Measurements from ENCODE around the gene MRPL3. TPM values are rescaled to one million over a fixed set of nuclear protein-coding genes. Genes with fewer than 3 reads are reported as not detected.

Gene MRPL3
- total RNA-seq = 10 to 100 TPM; 46.9 to 52.1 (median 48.3) TPM
- polyA plus RNA-seq = 60.3 TPM
- long read RNA-seq, donor 1, transcript MRPL3-201 (10 exons, 1,706 nt) = major isoform, 77 of 85 reads
- long read RNA-seq, donor 1, partial matches to known transcripts = 0 of 85 reads
- long read RNA-seq, donor 1, other reads (novel, unspliced or antisense) = 5 of 85 reads
- long read RNA-seq, donor 2, transcript MRPL3-201 (10 exons, 1,706 nt) = major isoform, 44 of 44 reads
- long read RNA-seq, donor 2, partial matches to known transcripts = 0 of 44 reads
- long read RNA-seq, donor 2, other reads (novel, unspliced or antisense) = 0 of 44 reads
- long read RNA-seq, donor 3, transcript MRPL3-201 (10 exons, 1,706 nt) = major isoform, 173 of 193 reads
- long read RNA-seq, donor 3, partial matches to known transcripts = 12 of 193 reads
- long read RNA-seq, donor 3, other reads (novel, unspliced or antisense) = 8 of 193 reads
- long read RNA-seq, donor 4, transcript MRPL3-201 (10 exons, 1,706 nt) = major isoform, 40 of 41 reads
- long read RNA-seq, donor 4, partial matches to known transcripts = 1 of 41 reads
- long read RNA-seq, donor 4, other reads (novel, unspliced or antisense) = 0 of 41 reads

GRCh38 chr3:131502530-131503319 is at the start of gene MRPL3:
Gene MRPL3, minus strand, starts transcription at chr3:131502971. Its CDS starts 150 bp downstream, at chr3:131502821.
- Histone ChIP-seq H3K9me3 (ENCODE audit: control insufficient read depth, low read length) (no peaks in the 10 kb centered on the region), H3K4me3 (ENCODE audit: low read length) (peak within 1 kb of the TSS; percentile 66), H3K27me3 (ENCODE audit: control insufficient read depth, insufficient read depth) (no peaks in the 10 kb centered on the region), H3K4me1 (ENCODE audit: control insufficient read depth, insufficient read depth, low read length) (no peaks in the 10 kb centered on the region), H3K27ac (ENCODE audit: low read length) (peak within 1 kb of the TSS; percentile 61)
- intact Hi-C loops (cut with DNase I) = loop anchor here in 1 of 4 donors (10.0 kb wide), 1 partner anchor 118 kb away; the partner anchor contains the start of gene NUDT16
- peak; percentile 90 to 94 (median 93) for DNase-seq
- peak; percentile 97 for ATAC-seq
- 2% methylated on average over 47 of the region's 47 CpGs for WGBS

DNA sequence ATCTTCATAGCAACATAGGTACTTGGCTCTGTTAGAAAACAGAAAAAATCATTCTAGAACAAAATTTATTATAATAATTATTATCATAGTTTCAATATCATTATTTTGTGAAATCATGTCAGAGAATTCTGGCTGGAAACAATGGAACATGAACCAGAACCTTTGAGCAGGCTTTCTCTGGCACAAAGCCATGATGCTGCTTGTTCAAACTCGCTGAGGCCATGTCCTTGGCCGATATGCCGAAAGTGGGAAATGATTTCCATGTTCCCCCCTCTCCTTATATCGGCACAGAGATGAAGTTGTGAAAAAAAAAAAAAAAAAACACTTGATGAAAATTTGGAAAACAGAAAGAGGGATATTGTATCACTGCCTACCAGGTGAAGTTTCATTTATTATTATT is 49.0 kb upstream of the MRPL3 start:
- ATAC-seq = no peak
- no peaks in the 10 kb centered on the region for H3K4me1 ChIP-seq (ENCODE audit: control insufficient read depth, insufficient read depth, low read length)
- DNase-seq = no peak
- no peak overlapping the region for H3K4me3 ChIP-seq (ENCODE audit: low read length)
- intact Hi-C loops (cut with DNase I) = no loop called here
- H3K9me3 ChIP-seq (ENCODE audit: control insufficient read depth, low read length) = no peaks in the 10 kb centered on the region
- no peaks in the 10 kb centered on the region for H3K27me3 ChIP-seq (ENCODE audit: control insufficient read depth, insufficient read depth)
- H3K27ac ChIP-seq (ENCODE audit: low read length) = no peak overlapping the region
- 57% methylated on average over 4 of the region's 4 CpGs for WGBS

- Histone ChIP-seq H3K9me3 (ENCODE audit: control insufficient read depth, low read length) (no peaks in the 10 kb centered on the region), H3K4me3 (ENCODE audit: low read length) (no peak overlapping the region), H3K4me1 (ENCODE audit: control insufficient read depth, insufficient read depth, low read length) (no peaks in the 10 kb centered on the region), H3K27ac (ENCODE audit: low read length) (no peak overlapping the region), H3K27me3 (ENCODE audit: control insufficient read depth, insufficient read depth) (no peaks in the 10 kb centered on the region)
- intact Hi-C loops (cut with DNase I) = no loop called here
- DNase-seq = no peak
- ATAC-seq = no peak
- 63% methylated on average over 4 of the region's 4 CpGs for whole genome bisulfite sequencing
Observed at GRCh38 chr3:131550562-131551465, 48.0 kb upstream of the MRPL3 start.

GRCh38 chr3:131549340-131549739 is 46.6 kb upstream of the MRPL3 start:
- Histone ChIP-seq H3K27ac (ENCODE audit: low read length) (no peak overlapping the region), H3K9me3 (ENCODE audit: control insufficient read depth, low read length) (no peaks in the 10 kb centered on the region), H3K4me1 (ENCODE audit: control insufficient read depth, insufficient read depth, low read length) (no peaks in the 10 kb centered on the region), H3K4me3 (ENCODE audit: low read length) (no peak overlapping the region), H3K27me3 (ENCODE audit: control insufficient read depth, insufficient read depth) (no peaks in the 10 kb centered on the region)
- 90% methylated on average over 1 of the region's 1 CpG for WGBS
- intact Hi-C loops (cut with DNase I) = no loop called here
- ATAC-seq (no peak), DNase-seq (no peak)

DNA sequence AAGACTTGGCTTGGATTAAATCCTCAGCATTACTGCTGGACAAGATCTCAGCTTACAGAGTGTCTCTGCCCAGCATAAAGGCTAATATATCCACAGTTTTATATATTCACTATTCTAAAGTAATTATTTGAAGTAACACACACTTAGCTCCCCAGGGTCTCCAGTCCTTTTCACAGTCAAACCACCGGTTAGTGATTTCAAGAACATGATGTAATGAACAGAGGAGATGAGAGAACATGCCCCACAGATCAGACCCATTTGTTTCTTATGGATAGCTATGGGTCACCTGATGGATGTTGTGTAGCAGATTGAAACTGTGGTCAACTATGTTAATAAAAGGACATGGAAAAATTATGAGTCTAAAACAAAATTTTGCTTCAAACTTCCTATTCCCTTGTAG is 44.8 kb upstream of the MRPL3 start:
- no peaks in the 10 kb centered on the region for H3K9me3 ChIP-seq (ENCODE audit: control insufficient read depth, low read length)
- H3K4me3 ChIP-seq (ENCODE audit: low read length) = no peak overlapping the region
- 77% methylated on average over 1 of the region's 1 CpG for WGBS
- no peak for DNase-seq
- intact Hi-C loops (cut with DNase I) = no loop called here
- no peaks in the 10 kb centered on the region for H3K27me3 ChIP-seq (ENCODE audit: control insufficient read depth, insufficient read depth)
- no peaks in the 10 kb centered on the region for H3K4me1 ChIP-seq (ENCODE audit: control insufficient read depth, insufficient read depth, low read length)
- no peak for ATAC-seq
- no peak overlapping the region for H3K27ac ChIP-seq (ENCODE audit: low read length)

- H3K4me3 ChIP-seq (ENCODE audit: low read length) = no peak overlapping the region
- ATAC-seq (no peak), DNase-seq (no peak)
- H3K4me1 ChIP-seq (ENCODE audit: control insufficient read depth, insufficient read depth, low read length) = no peaks in the 10 kb centered on the region
- H3K27me3 ChIP-seq (ENCODE audit: control insufficient read depth, insufficient read depth) = no peaks in the 10 kb centered on the region
- no peak overlapping the region for H3K27ac ChIP-seq (ENCODE audit: low read length)
- no peaks in the 10 kb centered on the region for H3K9me3 ChIP-seq (ENCODE audit: control insufficient read depth, low read length)
- intact Hi-C loops (cut with DNase I) = no loop called here
Observed at GRCh38 chr3:131546441-131546840, 43.7 kb upstream of the MRPL3 start.

DNA sequence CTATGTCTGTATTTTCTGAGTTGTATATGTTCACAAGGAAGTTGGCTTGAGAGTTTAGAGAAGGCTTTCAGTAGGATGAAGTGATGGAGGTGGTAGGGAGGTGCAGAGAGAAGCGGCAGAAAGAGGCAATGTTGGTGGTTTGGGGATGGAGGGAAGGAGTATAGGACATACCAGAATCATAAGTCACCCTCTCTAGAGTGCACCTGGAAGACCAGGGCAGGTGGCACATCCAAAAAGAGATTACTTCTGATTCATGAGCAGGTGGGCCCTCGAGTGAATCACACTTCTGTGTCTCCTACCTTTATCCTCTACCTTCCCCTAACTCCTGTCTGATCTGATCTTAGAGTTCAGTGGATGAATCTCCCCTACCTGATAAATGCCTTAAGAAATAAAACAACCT is 41.8 kb upstream of the MRPL3 start:
- Histone ChIP-seq H3K27me3 (ENCODE audit: control insufficient read depth, insufficient read depth) (no peaks in the 10 kb centered on the region), H3K27ac (ENCODE audit: low read length) (no peak overlapping the region), H3K4me3 (ENCODE audit: low read length) (no peak overlapping the region), H3K9me3 (ENCODE audit: control insufficient read depth, low read length) (no peaks in the 10 kb centered on the region), H3K4me1 (ENCODE audit: control insufficient read depth, insufficient read depth, low read length) (no peaks in the 10 kb centered on the region)
- intact Hi-C loops (cut with DNase I) = no loop called here
- DNase-seq (no peak), ATAC-seq (no peak)
- 84% methylated on average over 2 of the region's 2 CpGs for WGBS

DNA sequence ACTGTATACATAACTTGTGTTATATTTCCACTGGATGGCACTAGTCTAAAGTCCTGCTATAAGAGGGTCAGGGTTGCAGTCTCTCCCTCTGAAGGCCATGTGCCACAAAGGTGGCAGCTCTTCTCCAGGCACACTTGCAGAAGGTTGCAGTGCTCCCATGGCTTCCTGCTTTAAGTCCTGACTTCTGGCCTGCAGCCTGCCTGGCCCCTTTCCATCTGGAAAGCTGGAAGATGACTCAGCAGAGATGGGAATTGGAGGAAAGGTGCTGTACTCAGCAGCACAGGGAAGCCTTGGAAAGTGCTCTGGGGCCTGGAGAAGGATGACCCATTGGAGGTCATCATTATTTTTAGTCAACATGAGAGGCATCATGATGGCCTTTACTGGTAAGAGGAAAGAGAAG is 40.9 kb upstream of the MRPL3 start:
- H3K4me1 ChIP-seq (ENCODE audit: control insufficient read depth, insufficient read depth, low read length) = no peaks in the 10 kb centered on the region
- H3K27ac ChIP-seq (ENCODE audit: low read length) = no peak overlapping the region
- no peaks in the 10 kb centered on the region for H3K27me3 ChIP-seq (ENCODE audit: control insufficient read depth, insufficient read depth)
- no peak overlapping the region for H3K4me3 ChIP-seq (ENCODE audit: low read length)
- ATAC-seq (peak; percentile 90 to 97), DNase-seq (peak; percentile 71 to 86 (median 80))
- H3K9me3 ChIP-seq (ENCODE audit: control insufficient read depth, low read length) = no peaks in the 10 kb centered on the region
- intact Hi-C loops (cut with DNase I) = no loop called here

DNA sequence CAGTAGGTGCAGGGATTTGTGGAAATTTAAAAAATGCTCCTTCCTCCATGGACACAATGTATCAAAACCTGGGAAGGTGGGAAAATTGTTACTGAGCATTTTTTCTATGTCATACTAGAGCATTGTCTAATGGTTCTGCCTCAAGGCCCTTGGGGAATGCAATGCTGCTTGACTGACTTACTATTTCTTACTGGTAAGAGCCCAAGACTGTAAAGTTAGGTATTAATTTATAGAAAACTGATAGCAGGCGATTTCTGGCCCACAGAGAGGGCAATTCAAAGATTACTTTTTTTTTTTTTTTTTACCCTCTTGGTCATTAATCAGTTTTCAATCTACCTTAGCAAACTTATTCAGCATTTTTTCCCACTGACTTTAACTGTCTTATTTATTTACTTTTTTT is 38.5 kb upstream of the MRPL3 start:
- no peaks in the 10 kb centered on the region for H3K9me3 ChIP-seq (ENCODE audit: control insufficient read depth, low read length)
- 88% methylated on average over 1 of the region's 1 CpG for WGBS

GRCh38 chr3:131540821-131541220 is 38.0 kb upstream of the MRPL3 start:
- no peak for ATAC-seq
- H3K27me3 ChIP-seq (ENCODE audit: control insufficient read depth, insufficient read depth) = no peaks in the 10 kb centered on the region
- no peaks in the 10 kb centered on the region for H3K9me3 ChIP-seq (ENCODE audit: control insufficient read depth, low read length)
- no peaks in the 10 kb centered on the region for H3K4me1 ChIP-seq (ENCODE audit: control insufficient read depth, insufficient read depth, low read length)
- no peak overlapping the region for H3K27ac ChIP-seq (ENCODE audit: low read length)
- no peak overlapping the region for H3K4me3 ChIP-seq (ENCODE audit: low read length)
- WGBS = 70% methylated on average over 2 of the region's 2 CpGs
- intact Hi-C loops (cut with DNase I) = no loop called here
- DNase-seq = no peak

More for the DNA sequence above, 38.5 kb upstream of the MRPL3 start:
- no peaks in the 10 kb centered on the region for H3K4me1 ChIP-seq (ENCODE audit: control insufficient read depth, insufficient read depth, low read length)
- intact Hi-C loops (cut with DNase I) = no loop called here
- ATAC-seq (no peak), DNase-seq (no peak)
- no peak overlapping the region for H3K27ac ChIP-seq (ENCODE audit: low read length)
- H3K27me3 ChIP-seq (ENCODE audit: control insufficient read depth, insufficient read depth) = no peaks in the 10 kb centered on the region
- no peak overlapping the region for H3K4me3 ChIP-seq (ENCODE audit: low read length)

Measured in right cardiac atrium (tissue), 5 donors.